AG09319 (cell line): ENCODE data around the gene LPA.

Experiments
- DNase-seq: peaks from one replicate; pipeline ENCODE4 v3.0.0-alpha.2; 2010; ENCODE audit warnings: low read depth; ENCODE audit errors: extremely low read depth
- TF ChIP-seq, protein P1 (sequence below): IDR thresholded peaks from 2 replicates; pipeline ENCODE4 v1.5.1; 2011; ENCODE audit warnings: low read depth, mild to moderate bottlenecking, inconsistent platforms, low read length, moderate library complexity

The LPA gene

DNA sequence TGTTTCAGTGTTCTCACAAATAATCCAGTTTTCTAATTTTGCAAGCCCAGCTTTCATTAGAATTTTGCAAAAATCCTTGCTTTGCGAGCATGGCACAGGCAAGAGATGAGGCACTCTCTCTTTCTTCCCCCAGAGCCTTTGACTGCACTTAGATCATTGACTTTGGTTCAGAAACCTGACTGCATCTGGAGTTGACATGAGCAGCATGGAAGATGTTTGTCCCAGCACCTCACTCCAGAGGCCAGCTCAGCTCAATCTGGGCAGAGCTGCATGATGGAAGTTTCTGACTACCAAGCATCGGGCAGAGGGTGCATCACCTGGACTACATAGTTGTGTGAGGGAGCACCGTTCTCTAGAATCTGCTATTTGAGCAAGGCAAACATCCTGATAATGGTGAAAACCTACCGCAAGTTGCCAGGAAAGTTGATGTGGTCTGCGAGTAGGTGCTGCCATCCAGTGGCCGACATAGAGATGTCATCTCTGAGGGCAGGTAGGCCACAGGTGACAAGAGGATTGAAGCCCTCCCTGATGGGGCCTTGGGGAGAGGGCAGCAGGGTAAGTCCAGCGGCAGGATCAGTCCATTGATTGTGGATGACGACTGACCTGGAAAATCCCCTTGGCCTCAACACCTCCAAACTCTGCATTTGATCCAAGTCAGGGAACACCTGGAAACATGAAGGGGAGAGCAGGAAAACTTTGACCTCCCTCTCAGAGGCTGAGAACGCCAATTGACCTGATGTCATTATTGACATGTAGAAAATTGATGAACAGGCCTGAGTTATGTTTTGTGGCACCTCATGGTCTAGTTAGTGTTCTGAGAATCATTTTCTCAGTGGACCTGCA is 3.8 kb upstream of the LPA start:
- DNase-seq = no peak
- TF ChIP-seq, protein P1, sequence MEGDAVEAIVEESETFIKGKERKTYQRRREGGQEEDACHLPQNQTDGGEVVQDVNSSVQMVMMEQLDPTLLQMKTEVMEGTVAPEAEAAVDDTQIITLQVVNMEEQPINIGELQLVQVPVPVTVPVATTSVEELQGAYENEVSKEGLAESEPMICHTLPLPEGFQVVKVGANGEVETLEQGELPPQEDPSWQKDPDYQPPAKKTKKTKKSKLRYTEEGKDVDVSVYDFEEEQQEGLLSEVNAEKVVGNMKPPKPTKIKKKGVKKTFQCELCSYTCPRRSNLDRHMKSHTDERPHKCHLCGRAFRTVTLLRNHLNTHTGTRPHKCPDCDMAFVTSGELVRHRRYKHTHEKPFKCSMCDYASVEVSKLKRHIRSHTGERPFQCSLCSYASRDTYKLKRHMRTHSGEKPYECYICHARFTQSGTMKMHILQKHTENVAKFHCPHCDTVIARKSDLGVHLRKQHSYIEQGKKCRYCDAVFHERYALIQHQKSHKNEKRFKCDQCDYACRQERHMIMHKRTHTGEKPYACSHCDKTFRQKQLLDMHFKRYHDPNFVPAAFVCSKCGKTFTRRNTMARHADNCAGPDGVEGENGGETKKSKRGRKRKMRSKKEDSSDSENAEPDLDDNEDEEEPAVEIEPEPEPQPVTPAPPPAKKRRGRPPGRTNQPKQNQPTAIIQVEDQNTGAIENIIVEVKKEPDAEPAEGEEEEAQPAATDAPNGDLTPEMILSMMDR = no peak

DNA sequence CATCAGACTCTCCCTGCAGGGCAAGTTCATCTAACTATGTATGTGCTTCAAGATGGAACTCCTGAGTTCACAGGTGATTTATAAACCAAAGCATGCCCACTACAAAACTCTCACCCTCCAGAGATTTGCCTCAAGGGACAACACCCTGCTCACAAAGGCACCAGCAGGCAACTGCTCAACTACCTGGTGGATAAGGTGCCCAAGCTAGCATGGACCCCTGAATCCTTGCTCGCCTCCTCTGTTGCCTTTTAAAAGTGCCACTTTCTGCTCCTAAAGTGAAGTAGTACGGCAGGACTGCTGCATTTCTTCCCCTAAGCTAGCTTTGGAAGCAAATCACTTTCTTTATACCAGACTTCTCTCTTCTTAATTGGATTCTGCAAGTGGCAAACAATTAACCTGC is 1.2 kb downstream of the LPA start:
- TF ChIP-seq, protein P1 = no peak
- no peak for DNase-seq

DNA sequence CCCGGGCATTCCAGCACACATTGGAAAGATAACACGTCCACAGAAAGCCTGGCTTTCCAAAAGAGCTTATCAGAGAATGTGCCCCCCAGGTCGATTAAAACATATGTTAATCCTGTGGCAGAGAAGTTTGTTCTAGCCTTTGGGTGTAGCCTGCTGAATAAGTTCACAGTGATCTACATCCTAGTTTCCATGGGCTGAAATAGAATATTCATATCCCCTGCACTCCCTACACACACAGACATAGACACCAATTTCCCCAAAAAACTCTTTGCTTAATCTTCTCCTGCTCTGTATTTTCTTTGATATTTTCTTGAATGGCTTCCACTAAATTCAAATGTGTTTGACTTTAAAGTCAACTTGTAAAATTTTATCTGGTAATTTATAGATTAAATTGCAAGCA is 1.6 kb downstream of the LPA start:
- TF ChIP-seq, protein P1 = no peak
- no peak for DNase-seq

DNA sequence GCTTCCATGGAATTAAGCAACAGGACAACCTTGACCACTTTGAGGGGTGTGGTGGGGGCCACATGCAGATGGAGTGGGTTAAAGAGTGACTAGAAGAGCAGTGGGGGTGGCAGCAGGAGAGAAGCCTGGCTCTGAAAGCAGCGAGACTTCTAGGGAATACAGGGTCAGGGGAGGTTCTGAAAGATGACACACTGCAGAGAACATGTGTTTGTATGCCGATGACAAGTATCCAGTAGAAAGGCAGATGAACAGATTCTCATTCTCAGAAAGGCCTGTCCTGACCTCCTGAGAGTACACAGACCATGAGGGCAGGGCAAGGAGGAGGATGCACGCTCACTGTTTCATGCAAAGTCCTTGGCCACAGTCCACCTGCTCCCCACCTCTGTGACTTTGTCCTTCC is 2.9 kb downstream of the LPA start:
- TF ChIP-seq, protein P1 = no peak
- DNase-seq = no peak

DNA sequence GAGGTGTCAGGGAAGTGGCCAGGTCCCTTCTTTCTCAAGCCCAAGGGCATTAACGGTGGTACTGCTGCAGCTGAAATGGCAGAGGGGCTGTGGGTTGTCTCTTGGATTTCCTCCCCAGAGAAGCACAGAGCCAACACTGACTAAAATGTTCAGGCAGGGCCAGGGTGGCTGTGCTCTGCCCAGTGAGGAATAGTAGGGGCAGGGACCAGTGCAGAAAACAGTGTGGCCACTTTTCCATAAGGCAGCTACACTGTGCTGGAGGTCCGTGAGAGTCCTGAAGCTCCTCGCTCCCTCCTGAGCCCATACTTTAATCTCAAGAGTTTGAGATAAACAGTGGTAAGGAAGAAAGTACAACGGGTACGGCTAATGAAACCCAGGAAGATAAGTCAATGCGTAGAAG is 4.5 kb downstream of the LPA start:
- DNase-seq = no peak
- TF ChIP-seq, protein P1 = no peak

DNA sequence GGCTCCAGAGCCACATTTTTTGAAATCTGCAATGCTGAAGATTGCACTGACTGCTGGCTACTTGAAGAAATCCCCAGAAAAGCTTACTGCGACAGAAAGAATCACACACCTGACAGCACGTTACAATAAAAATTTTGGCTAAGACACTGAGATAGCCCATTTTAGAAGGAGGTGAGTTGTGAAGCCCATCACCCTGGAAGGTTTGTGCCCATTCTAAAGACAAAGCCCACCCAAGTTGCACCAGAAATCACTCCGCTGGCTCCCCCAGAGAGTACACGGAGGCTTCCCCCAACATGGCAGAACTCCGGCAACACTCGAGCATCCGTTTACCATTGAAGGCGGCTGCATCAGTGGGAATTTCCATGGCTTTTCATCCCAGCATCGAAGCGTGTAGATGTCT is 29.4 kb downstream of the LPA start:
- DNase-seq = no peak
- TF ChIP-seq, protein P1 = no peak
